Inferior parietal cortex (tissue), 1 donor: ENCODE results near the gene RAB1B.
"Not testable (repeated sequence)": the region's sequence is repeated elsewhere in the genome, so short reads cannot be mapped to it uniquely, and the experiment has no call there.

Experiments
- DNase-seq: peaks from one replicate; pipeline ENCODE4 v3.0.0-alpha.2; 2016; ENCODE audit errors: extremely low spot score

Gene RAB1B

GRCh38 chr11:66239998-66240780, 28.2 kb upstream of the RAB1B start:
- no peak for DNase-seq

- no peak for DNase-seq
Measured at GRCh38 chr11:66240781-66241136, 27.7 kb upstream of the RAB1B start.

GRCh38 chr11:66242095-66242765, 26.2 kb upstream of the RAB1B start:
- no peak for DNase-seq

GRCh38 chr11:66243782-66244535, 24.5 kb upstream of the RAB1B start:
- DNase-seq, result no peak

DNA sequence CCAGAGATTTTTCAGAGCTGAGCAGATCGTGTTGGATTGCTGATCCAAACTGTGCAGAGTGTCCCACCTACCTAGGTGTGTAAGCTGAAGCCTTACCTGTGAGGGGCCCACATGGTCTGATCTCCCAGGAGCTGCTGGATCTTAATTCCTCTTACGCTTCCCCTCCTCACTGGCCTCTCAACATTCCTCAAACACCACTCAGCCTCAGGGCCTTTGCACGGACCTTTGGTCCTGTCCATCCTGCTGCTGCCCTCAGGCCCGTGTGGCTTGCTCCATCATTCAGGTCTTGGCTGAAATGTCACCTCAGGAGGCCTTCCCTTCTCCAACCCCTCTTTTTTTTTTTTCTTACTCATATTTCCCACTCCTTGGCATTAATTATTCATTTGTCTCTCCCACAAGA, 21.1 kb upstream of the RAB1B start:
- DNase-seq, result no peak

GRCh38 chr11:66247801-66248200, 20.6 kb upstream of the RAB1B start:
- no peak for DNase-seq

DNA sequence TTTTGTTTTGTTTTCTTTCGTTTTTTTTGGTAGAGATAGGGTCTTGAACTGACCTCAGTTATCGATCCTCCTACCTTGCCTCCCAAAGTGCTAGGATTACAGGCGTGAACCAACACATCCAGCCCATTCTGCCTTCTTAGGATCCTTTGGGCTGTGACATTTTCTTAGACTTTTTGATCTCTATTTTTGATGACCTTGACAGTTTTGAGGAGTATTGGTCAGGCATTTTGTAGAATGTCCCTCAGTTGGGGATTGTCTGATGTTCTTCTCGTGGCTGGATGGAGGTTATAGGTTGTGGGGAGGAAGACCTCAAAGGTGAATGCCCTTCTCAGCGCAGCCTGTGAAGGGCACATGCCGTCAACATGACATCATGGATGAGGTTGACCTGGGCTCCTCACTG, 19.5 kb upstream of the RAB1B start:
- no peak for DNase-seq

DNA sequence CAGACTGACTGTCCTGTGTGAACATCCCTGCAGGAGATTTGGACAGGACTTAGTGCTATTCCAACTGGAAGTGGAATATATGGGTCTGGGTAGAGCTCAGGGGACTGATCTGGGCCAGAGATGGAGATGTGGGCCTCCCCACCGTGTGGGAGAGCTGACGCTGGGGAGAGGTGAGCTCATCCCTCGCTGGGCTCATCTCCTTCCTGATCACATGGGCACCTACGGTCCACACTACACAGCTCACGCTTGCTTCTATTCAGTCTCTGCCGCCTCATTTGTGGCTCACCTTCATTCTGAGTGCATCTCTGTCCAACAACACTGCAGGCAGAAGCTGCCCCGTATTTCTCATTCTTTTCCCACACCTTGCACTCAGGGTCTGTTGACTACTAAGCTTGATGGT, 16.6 kb upstream of the RAB1B start:
- DNase-seq, result no peak

GRCh38 chr11:66253081-66253480, 15.4 kb upstream of the RAB1B start:
- not testable (repeated sequence) for DNase-seq

- no peak for DNase-seq
Measured at GRCh38 chr11:66258473-66258893, 10.0 kb upstream of the RAB1B start.

DNA sequence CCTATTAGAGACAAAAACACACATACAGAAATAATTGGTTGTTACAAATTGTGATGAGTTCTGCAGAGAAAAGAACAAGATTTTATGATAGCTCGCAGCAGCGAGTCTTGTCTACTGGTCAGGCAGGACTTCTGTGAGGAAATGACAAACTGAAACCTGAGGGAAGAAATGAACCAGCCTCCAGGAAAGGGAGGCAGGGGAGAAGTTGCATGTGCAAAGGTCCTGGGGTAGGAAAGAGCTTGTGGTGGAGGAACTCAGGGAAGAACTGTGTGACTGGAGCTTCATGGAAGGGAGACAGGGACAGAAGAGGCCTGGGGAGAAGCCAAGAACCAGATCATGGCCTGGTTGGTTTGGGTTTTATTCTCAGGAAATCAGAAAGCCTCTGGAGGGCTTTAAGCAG, 9.2 kb upstream of the RAB1B start:
- no peak for DNase-seq

DNA sequence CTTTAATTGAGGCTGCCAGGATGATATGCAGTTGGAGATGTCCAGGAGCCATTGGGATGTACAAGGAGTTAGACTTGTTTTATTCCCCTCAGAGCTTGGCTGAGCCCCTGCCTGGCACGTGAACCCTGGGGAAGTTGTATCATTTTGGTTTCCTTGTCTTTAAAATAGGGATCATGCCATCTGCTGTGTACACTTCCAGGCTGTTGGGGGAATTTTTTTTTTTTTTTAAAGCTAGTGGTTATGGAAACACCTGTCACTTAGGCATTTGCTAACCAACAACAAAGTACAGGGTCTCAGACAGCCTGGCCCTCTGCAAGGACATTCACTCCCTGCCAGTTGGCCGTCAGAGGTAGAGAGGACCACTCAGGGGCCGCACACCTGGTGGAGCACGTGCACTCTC, 8.5 kb upstream of the RAB1B start:
- no peak for DNase-seq

DNA sequence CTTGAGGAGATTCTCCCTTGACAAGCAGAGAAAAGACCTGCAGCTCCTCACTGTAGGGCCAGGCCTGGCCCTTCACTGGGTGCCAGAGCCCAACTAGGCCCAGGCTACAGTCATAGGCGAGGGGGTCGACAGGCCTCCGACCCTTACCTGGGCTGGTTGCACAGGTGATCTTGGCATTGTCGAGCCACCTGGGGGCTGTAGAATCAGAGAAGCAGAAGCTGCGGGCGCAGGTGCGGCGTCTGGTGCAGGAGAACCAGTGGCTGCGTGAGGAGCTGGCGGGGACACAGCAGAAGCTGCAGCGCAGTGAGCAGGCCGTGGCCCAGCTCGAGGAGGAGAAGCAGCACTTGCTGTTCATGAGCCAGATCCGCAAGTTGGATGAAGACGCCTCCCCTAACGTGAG, 6.9 kb upstream of the RAB1B start:
- DNase-seq, result no peak

DNA sequence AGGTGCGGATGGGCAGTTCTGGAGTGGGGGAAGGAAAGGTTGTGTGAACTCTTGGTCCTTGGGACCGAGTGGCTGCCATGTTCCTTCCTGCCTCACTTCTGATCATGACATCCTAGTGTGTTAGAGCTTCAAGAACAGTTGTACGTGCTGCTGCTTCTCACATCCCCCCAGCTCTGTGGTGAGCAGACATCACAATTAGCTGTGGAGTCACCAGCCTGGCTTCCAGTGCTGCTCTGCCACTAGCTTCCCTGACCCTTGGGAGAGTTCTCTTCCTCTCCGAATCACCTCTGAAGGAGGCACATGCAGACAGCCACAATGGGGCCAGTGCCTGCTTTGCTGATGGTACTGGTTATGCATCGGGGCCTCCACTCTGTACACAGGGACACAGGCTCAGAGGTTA, 6.2 kb upstream of the RAB1B start:
- DNase-seq, result no peak

DNA sequence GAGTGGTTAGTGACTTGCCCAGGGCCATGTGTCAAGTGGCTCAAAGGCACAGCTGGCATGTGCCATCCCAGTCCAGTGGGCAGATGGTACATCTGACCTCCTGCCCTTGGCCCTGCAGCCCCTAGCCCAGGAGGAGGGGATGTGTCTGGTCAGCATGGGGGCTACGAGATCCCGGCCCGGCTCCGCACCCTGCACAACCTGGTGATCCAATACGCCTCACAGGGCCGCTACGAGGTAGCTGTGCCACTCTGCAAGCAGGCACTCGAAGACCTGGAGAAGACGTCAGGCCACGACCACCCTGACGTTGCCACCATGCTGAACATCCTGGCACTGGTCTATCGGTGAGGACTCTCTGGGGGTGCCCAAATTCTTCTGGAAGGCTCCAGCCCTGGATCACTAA, 5.7 kb upstream of the RAB1B start:
- DNase-seq, result no peak

DNA sequence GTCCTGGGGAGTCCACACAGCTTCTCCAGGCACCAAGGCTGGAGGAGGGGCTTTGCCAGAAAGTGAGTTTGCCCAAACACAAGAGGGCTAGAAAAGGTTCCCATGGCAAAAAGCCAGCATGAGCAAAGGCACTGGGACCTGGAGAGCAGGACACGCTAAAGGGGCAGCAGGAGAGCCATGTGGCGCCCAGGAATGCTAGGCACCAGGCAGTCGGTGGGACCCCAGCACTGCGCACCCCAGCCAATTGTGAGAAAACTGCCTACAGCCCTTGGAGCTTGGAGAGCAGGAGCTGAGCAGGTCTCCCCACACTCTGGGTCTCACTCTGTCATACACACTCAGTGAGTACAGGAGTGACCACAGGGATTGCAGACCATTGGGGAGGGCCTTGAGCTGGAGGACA, 5.2 kb upstream of the RAB1B start:
- DNase-seq, result no peak

DNA sequence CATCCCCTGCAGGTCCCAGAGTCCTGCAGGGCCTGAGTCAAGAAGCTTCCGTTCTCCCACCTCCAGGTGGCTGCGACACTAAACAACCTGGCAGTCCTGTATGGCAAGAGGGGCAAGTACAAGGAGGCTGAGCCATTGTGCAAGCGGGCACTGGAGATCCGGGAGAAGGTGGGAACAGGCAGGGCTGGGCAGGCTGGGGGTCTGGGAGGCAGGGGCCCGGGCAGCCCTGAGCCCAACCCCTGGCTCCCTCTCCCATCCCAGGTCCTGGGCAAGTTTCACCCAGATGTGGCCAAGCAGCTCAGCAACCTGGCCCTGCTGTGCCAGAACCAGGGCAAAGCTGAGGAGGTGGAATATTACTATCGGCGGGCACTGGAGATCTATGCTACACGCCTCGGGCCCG, 4.7 kb upstream of the RAB1B start:
- no peak for DNase-seq

DNA sequence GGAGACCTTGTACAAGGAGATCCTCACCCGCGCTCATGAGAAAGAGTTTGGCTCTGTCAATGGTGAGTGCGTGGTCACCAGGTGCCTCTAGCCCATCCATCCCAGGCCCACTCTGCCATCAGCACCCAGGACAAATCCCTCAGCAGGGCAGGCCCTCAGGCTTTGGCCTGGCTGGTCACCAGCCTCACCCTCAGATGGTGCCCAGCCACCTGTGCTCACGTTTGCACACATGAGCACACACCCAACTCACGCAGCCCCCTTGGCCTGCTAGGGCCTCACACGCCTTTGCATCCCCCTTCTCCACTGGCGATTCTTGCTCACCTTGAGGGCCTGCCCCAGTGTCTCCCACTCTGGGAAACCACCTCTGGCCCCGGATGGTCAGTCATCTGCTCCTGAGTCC, 4.1 kb upstream of the RAB1B start:
- no peak for DNase-seq

DNA sequence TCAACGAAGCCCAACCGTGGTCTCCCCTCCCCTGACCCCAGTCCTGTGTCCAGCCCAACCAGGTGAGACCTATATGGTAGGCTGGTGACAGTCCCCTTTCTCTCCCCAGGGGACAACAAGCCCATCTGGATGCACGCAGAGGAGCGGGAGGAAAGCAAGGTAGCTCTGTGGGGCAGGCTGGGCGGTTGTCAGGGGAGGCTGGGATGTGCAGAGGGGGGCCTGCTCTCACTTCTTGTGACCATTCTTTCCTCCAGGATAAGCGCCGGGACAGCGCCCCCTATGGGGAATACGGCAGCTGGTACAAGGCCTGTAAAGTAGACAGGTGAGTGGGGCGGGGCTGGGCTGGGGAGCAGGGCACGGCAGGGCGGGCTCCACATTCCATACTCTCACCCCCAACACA, 3.5 kb upstream of the RAB1B start:
- DNase-seq, result no peak

- DNase-seq, result no peak
Measured at GRCh38 chr11:66265531-66266377, 2.7 kb upstream of the RAB1B start.

- DNase-seq, result no peak
Measured at GRCh38 chr11:66266378-66267038, 1.9 kb upstream of the RAB1B start.

DNA sequence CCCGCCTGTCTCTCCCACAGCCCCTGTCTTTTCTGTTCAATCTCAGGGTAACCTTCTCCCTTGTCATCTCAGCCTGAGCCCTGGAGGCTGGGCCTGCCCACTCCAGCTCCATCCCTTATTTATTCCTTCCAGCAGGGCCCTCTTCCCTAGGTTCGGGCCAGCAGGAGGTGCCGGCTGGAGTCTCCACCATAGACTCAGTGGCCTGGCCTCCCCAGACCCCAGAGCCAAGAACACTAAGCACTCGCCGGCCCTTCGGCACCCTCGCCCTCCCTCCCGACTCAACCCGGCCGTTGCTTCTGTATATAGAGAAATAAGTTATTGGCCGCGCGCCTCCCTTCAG, 1.4 kb upstream of the RAB1B start:
- no peak for DNase-seq
